ENCODE results near the gene DGUOK.
A peak's percentile ranks its signal among the peaks of the same experiment; 100 is the strongest.

Gene DGUOK

GRCh38 chr2:73931531-73932500 is 5.1 kb downstream of the DGUOK start:
- DNase-seq (ENCODE audit: low read depth): no peak
- H3K4me3 ChIP-seq (replicated peaks; ENCODE audit: low read depth, low read length): no peak overlapping the region
- TF ChIP-seq, protein P1, sequence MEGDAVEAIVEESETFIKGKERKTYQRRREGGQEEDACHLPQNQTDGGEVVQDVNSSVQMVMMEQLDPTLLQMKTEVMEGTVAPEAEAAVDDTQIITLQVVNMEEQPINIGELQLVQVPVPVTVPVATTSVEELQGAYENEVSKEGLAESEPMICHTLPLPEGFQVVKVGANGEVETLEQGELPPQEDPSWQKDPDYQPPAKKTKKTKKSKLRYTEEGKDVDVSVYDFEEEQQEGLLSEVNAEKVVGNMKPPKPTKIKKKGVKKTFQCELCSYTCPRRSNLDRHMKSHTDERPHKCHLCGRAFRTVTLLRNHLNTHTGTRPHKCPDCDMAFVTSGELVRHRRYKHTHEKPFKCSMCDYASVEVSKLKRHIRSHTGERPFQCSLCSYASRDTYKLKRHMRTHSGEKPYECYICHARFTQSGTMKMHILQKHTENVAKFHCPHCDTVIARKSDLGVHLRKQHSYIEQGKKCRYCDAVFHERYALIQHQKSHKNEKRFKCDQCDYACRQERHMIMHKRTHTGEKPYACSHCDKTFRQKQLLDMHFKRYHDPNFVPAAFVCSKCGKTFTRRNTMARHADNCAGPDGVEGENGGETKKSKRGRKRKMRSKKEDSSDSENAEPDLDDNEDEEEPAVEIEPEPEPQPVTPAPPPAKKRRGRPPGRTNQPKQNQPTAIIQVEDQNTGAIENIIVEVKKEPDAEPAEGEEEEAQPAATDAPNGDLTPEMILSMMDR (IDR thresholded peaks at IDR 0.05; ENCODE audit: low read length, missing control alignments): no peak

DNA sequence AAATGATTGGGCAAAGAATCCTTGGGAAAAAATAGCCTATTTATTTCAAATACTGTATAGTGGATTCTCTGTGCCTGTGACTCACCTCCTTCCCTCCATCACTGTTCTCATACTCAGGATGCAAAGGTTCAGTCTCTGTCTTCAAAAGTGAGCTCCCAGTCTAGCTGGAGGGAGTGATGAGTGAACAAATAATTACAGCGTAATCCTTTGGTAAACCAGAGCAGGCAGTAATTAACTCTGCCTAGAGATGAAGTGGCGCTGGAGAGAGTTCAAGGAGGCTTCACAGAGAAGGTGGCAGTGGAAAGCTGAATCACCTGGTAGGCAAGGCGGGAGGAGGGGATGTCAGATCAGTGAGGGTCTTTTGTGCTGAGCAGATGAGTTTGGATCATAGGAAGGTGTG is 6.5 kb downstream of the DGUOK start:
- TF ChIP-seq, protein P1 (IDR thresholded peaks at IDR 0.05; ENCODE audit: low read length, missing control alignments): no peak
- H3K4me3 ChIP-seq (replicated peaks; ENCODE audit: low read depth, low read length): no peak overlapping the region
- DNase-seq (ENCODE audit: low read depth): no peak

DNA sequence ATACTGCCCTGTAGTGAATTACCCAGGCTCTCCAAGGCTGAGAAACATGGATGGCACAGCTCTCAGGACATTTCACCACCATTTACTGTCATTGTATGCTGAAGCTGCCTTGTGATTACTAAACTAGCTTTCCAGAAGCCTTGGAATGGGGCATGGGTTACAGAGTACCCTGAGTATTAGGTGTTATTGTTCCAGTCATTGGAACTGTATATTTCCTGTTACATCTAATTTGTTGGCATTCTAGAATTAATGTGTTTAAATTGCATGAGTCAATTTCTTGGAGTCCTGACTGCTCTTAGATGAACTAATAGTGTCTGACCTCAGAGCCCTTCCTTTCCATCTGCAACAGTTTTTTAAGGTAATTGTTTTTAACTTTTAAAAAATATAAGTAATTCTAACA is 9.0 kb downstream of the DGUOK start:
- H3K4me3 ChIP-seq (replicated peaks; ENCODE audit: low read depth, low read length): no peak overlapping the region
- TF ChIP-seq, protein P1 (IDR thresholded peaks at IDR 0.05; ENCODE audit: low read length, missing control alignments): no peak
- DNase-seq (ENCODE audit: low read depth): no peak

DNA sequence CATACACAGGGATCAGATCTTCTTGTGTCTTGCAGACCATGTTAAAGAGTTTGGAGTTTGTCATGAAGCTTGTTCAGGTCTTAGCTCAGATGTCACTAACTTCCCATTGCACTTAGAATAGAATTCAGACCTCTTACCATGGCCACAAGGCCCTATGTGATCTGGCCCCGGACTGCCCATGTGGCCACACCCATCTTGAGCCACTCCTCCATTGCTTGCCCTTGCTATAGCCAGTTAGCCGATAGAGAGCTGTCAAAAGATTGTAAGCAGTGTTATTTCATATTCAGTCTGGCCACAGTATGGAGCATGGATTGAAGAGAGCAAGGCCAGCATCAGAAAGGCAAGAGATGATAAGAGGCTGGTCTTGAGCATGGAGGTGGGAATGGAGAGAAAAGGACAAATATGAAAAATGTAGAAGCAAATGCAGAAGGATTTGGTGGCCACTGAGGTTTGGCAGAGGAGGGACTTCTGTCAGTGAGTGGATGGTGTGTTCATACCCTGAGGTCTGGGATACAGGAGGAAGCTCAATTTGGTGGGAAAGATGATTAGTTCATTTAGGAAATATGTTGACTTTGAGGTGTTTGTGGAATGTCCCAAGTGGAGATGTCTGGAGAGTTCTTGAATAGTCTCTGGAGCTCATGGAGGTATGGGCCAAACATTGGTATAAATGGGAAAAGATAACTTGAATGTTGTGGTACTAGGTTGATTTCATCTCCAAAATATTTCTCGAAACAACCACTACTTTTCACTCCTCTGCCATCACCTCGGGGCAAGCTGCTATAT is 10.6 kb downstream of the DGUOK start:
- TF ChIP-seq, protein P1 (IDR thresholded peaks at IDR 0.05; ENCODE audit: low read length, missing control alignments): no peak
- DNase-seq (ENCODE audit: low read depth): no peak
- H3K4me3 ChIP-seq (replicated peaks; ENCODE audit: low read depth, low read length): no peak overlapping the region

- TF ChIP-seq, protein P1 (IDR thresholded peaks at IDR 0.05; ENCODE audit: low read length, missing control alignments): no peak
- DNase-seq (ENCODE audit: low read depth): no peak
- H3K4me3 ChIP-seq (replicated peaks; ENCODE audit: low read depth, low read length): no peak overlapping the region
Observed at GRCh38 chr2:73937899-73938298, 11.2 kb downstream of the DGUOK start.

GRCh38 chr2:73938718-73939352 is 12.2 kb downstream of the DGUOK start:
- TF ChIP-seq, protein P1 (IDR thresholded peaks at IDR 0.05; ENCODE audit: low read length, missing control alignments): no peak
- H3K4me3 ChIP-seq (replicated peaks; ENCODE audit: low read depth, low read length): no peak overlapping the region
- DNase-seq (ENCODE audit: low read depth): peak; percentile 48

Data from fibroblast of pulmonary artery (primary cell).